GM15510 (cell line): ENCODE data around the gene MARCHF11.

ENCODE experiments used
- POLR2A ChIP-seq: IDR thresholded peaks from 3 replicates; pipeline ENCODE4 v1.6.1; 2011; ENCODE audit warnings: borderline replicate concordance; ENCODE audit not compliant: insufficient read length; ENCODE audit errors: extremely low read depth

Gene MARCHF11

GRCh38 chr5:16179511-16179935, at the start of gene MARCHF11:
TSS of gene MARCHF11 (minus strand) at chr5:16179791. CDS start at chr5:16179575, 216 bp downstream.
- TF ChIP-seq POLR2A: no peak

GRCh38 chr5:16225927-16226326, 46.3 kb upstream of the MARCHF11 start:
- no peak for TF ChIP-seq POLR2A

- no peak for TF ChIP-seq POLR2A
Measured at GRCh38 chr5:16192311-16192710, 12.7 kb upstream of the MARCHF11 start.

GRCh38 chr5:16180789-16181082, 1.1 kb upstream of the MARCHF11 start:
- no peak for TF ChIP-seq POLR2A

GRCh38 chr5:16179936-16180788, 571 bp upstream of the MARCHF11 start:
- no peak for TF ChIP-seq POLR2A

GRCh38 chr5:16178745-16179372, 732 bp downstream of the MARCHF11 start:
- no peak for TF ChIP-seq POLR2A

- TF ChIP-seq POLR2A: no peak
Measured at GRCh38 chr5:16169550-16169949, 10.0 kb downstream of the MARCHF11 start.

GRCh38 chr5:16160706-16161105, 18.9 kb downstream of the MARCHF11 start:
- TF ChIP-seq POLR2A: no peak

GRCh38 chr5:16159636-16160035, 20.0 kb downstream of the MARCHF11 start:
- TF ChIP-seq POLR2A: no peak

GRCh38 chr5:16156152-16156551, 23.4 kb downstream of the MARCHF11 start:
- TF ChIP-seq POLR2A: no peak

GRCh38 chr5:16152601-16153568, 26.7 kb downstream of the MARCHF11 start:
- no peak for TF ChIP-seq POLR2A

- no peak for TF ChIP-seq POLR2A
Measured at GRCh38 chr5:16149621-16150020, 30.0 kb downstream of the MARCHF11 start.

GRCh38 chr5:16147179-16147900, 32.3 kb downstream of the MARCHF11 start:
- no peak for TF ChIP-seq POLR2A

GRCh38 chr5:16144416-16144815, 35.2 kb downstream of the MARCHF11 start:
- TF ChIP-seq POLR2A: no peak
